ENCODE data around the gene ZDHHC1. TPM values are rescaled to one million over a fixed set of nuclear protein-coding genes. Genes with fewer than 3 reads are reported as not detected.

The ZDHHC1 gene
- polyA plus RNA-seq, 1 of the 3 experiments (the other 2 are of a cell fraction): 15.8 TPM

GRCh38 chr16:67443265-67443664, 27.0 kb upstream of the ZDHHC1 start:
- ChIA-PET CTCF (interaction anchor here (0.8 to 6.7 kb wide), 7 partner anchors 8 to 165 kb away, joined by 3 to 35 read pairs (median 3); partner anchors contain the start of gene ATP6V0D1), POLR2A (interaction anchor here (0.8 to 1.5 kb wide), 2 partner anchors 8 to 12 kb away, joined by 3 to 4 read pairs; partner anchors contain the start of gene HSD11B2)
- Histone ChIP-seq H3K27me3 (ENCODE audit: insufficient read depth) (no peaks in the 10 kb centered on the region), H3K36me3 (replicated peaks in 1 of 2; ENCODE audit: control insufficient read depth in 1 of 2, insufficient read depth in 2 of 2, low read length in 1 of 2) (peaks cover 0 to 33% of the 10 kb centered on the region in 2 experiments), H3F3A (replicated peaks; ENCODE audit: insufficient read depth) (no peaks in the 10 kb centered on the region), H2AFZ (ENCODE audit: low read depth) (no peak overlapping the region), H3K4me2 (no peak overlapping the region), H3K9me3 (no peaks in the 10 kb centered on the region), H3K4me1 (ENCODE audit: control insufficient read depth in 1 of 2, insufficient read depth in 2 of 2, low read depth in 1 of 2, low read length in 1 of 2) (peaks cover 0 to 44% of the 10 kb centered on the region in 2 experiments; a peak in 1 of 4 replicates), H3K9ac (no peak overlapping the region), H3K79me2 (ENCODE audit: insufficient read depth) (peaks cover 4% of the 10 kb centered on the region; the same call in 1 of the 2 replicates), H3K27ac (ENCODE audit: low read depth in 2 of 2, low read length in 1 of 2) (peak overlapping the region in 1 of 2 experiments; percentile 14; a peak in 1 of 4 replicates), H3K9me2 (no peaks in the 10 kb centered on the region), H4K20me1 (ENCODE audit: insufficient read depth) (peaks cover 25% of the 10 kb centered on the region; the same call in 1 of the 2 replicates), H3K4me3 (ENCODE audit: low read depth in 2 of 2, low read length in 1 of 2) (no peak overlapping the region)
- TF ChIP-seq JUND (IDR thresholded peaks at IDR 0.05) (no peak), ELF1 (IDR thresholded peaks at IDR 0.05) (no peak), RCOR1 (IDR thresholded peaks at IDR 0.05; ENCODE audit: low read length) (no peak), CTCF (IDR thresholded peaks at IDR 0.05) (no peak), NRF1 (IDR thresholded peaks at IDR 0.05; ENCODE audit: low read depth, low read length) (no peak), GATA2 (CRISPR knock-in tag; IDR thresholded peaks at IDR 0.05) (no peak), FOSL2 (IDR thresholded peaks at IDR 0.05; ENCODE audit: borderline replicate concordance, low read depth) (no peak), RAD21 (IDR thresholded peaks at IDR 0.05; ENCODE audit: low read length) (no peak), TEAD4 (IDR thresholded peaks at IDR 0.05; ENCODE audit: borderline replicate concordance, insufficient read depth) (no peak), FOXJ3 (CRISPR knock-in tag; IDR thresholded peaks at IDR 0.05) (no peak), RFX5 (IDR thresholded peaks at IDR 0.05; ENCODE audit: low read length) (no peak), CHD2 (IDR thresholded peaks at IDR 0.05; ENCODE audit: low read length, partially characterized antibody) (no peak), EZH2phosphoT487 (IDR thresholded peaks at IDR 0.05; ENCODE audit: borderline replicate concordance, low read depth) (no peak), USF2 (IDR thresholded peaks at IDR 0.05; ENCODE audit: borderline replicate concordance, low read depth, low read length) (no peak)
- TF ChIP-seq, protein P1, sequence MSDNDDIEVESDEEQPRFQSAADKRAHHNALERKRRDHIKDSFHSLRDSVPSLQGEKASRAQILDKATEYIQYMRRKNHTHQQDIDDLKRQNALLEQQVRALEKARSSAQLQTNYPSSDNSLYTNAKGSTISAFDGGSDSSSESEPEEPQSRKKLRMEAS (IDR thresholded peaks at IDR 0.05; ENCODE audit: low read depth): no peak
- 96% methylated on average over 5 of the region's 6 CpGs for WGBS (ENCODE audit: low lambda C conversion rate)
- DNase-seq: no peak
